ENCODE measurements around the gene RAB33A. TPM values are rescaled to one million over a fixed set of nuclear protein-coding genes. Genes with fewer than 3 reads are reported as not detected.

The RAB33A gene
- total and polyA plus RNA-seq, 2 of the 4 experiments (the other 2 are of a cell fraction): 1.6 to 1.8 TPM

- dilution Hi-C loops (cut with HindIII; ENCODE audit: low sequenced_read_pairs, unreplicated experiment): no loop called here
- CTCF ChIA-PET: no interaction called here
- DNase-seq: no peak
Observed at GRCh38 chrX:130139474-130140201, 32.1 kb upstream of the RAB33A start.

More at GRCh38 chrX:130139474-130140201, 32.1 kb upstream of the RAB33A start:
- in situ Hi-C loops (cut with MboI; ENCODE audit: low sequenced_read_pairs) (no loop called here), intact Hi-C loops (cut with micrococcal nuclease) (no loop called here)
- Histone ChIP-seq H2BK5ac (ENCODE audit: low read depth, low read length, poor library complexity, severe bottlenecking) (no peak overlapping the region), H3K56ac (ENCODE audit: extremely low read depth, insufficient read depth, low read length) (no peak overlapping the region), H3K4me3 (ENCODE audit: insufficient read depth, low read depth, low read length) (no peak overlapping the region), H4K20me1 (ENCODE audit: insufficient read depth, low read length) (no peaks in the 10 kb centered on the region; the same call in 1 of the 2 replicates), H4K91ac (ENCODE audit: insufficient read depth, low read depth, low read length) (no peak overlapping the region), H3K14ac (replicated peaks; ENCODE audit: low read depth, low read length) (no peak overlapping the region), H2BK15ac (ENCODE audit: low read depth, low read length) (no peak overlapping the region), H2BK20ac (ENCODE audit: low read depth, low read length) (no peak overlapping the region), H3K9ac (ENCODE audit: low read depth, low read length) (no peak overlapping the region), H4K5ac (ENCODE audit: low read depth, low read length) (no peak overlapping the region), H3K4ac (ENCODE audit: low read depth, low read length) (no peak overlapping the region), H3K9me1 (ENCODE audit: insufficient read depth, low read length) (no peaks in the 10 kb centered on the region), H2BK120ac (ENCODE audit: low read depth, low read length) (no peak overlapping the region), H3K79me1 (ENCODE audit: low read depth in 1 of 2, low read length in 2 of 2) (no peaks in the 10 kb centered on the region), H3K27ac (ENCODE audit: insufficient read depth, low read length) (no peak overlapping the region), H4K8ac (ENCODE audit: low read depth in 2 of 2, low read length in 2 of 2) (no peak overlapping the region), H3K27me3 (ENCODE audit: control insufficient read depth, insufficient read depth, low read length) (peaks cover 1% of the 10 kb centered on the region), H3K4me2 (ENCODE audit: low read depth, low read length) (no peak overlapping the region), H3K4me1 (ENCODE audit: control insufficient read depth, insufficient read depth, low read length) (no peaks in the 10 kb centered on the region), H3K9me3 (ENCODE audit: control insufficient read depth, insufficient read depth, low read length) (no peaks in the 10 kb centered on the region), H3K18ac (ENCODE audit: low read depth, low read length) (no peak overlapping the region), H3K36me3 (ENCODE audit: control insufficient read depth, insufficient read depth, low read length) (peaks cover 19% of the 10 kb centered on the region), H3K23ac (ENCODE audit: low read depth, low read length) (no peak overlapping the region), H2AK5ac (ENCODE audit: low read depth, low read length) (no peak overlapping the region), H2AK9ac (replicated peaks; ENCODE audit: low read depth, low read length, poor library complexity) (no peak overlapping the region), H2AFZ (replicated peaks; ENCODE audit: low read length, poor library complexity) (no peak overlapping the region)
- WGBS, 2 experiments (ENCODE audit: extremely low coverage in 2 of 2, insufficient read length in 1 of 2): 40% methylated on average over 1 of the region's 3 CpGs; no CpG with 5 or more reads in 1 of the 2 experiments
- POLR2A ChIA-PET (ENCODE audit: unreplicated experiment): no interaction called here
- TF ChIP-seq SMC3 (IDR thresholded peaks at IDR 0.05; ENCODE audit: low read depth, low read length) (no peak), CEBPB (IDR thresholded peaks at IDR 0.05; ENCODE audit: low read depth, low read length) (no peak)
- no TSS peak for BruUV-seq (replicated peaks)
- no peak for ATAC-seq (ENCODE audit: low read depth)

Measured in IMR-90 (cell line).